Upper lobe of right lung (tissue), 1 donor: ENCODE measurements around the gene FIBCD1. TPM values are rescaled to one million over a fixed set of nuclear protein-coding genes. Genes with fewer than 3 reads are reported as not detected.
"Not testable (repeated sequence)": the region's sequence is repeated elsewhere in the genome, so short reads cannot be mapped to it uniquely, and the experiment has no call there.

ENCODE experiments used
- ATAC-seq: fragments of 200-7000 bp; cut with Tn5 transposase; one replicate; pipeline ENCODE4 v1.9.1; 2020; ENCODE audit warnings: mild to moderate bottlenecking, moderate library complexity
- DNase-seq: peaks from one replicate; pipeline ENCODE4 v3.0.0-alpha.2; 2020
- H3K27ac ChIP-seq: fragments of 200-600 bp; one replicate; pipeline ENCODE4 v1.8.0; 2022
- H3K27me3 ChIP-seq: fragments of 200-600 bp; one replicate; pipeline ENCODE4 v1.8.0; 2022; ENCODE audit warnings: mild to moderate bottlenecking
- H3K36me3 ChIP-seq: fragments of 200-600 bp; one replicate; pipeline ENCODE4 v1.8.0; 2022
- H3K4me1 ChIP-seq: fragments of 200-600 bp; one replicate; pipeline ENCODE4 v1.8.0; 2022
- H3K4me3 ChIP-seq: fragments of 200-600 bp; one replicate; pipeline ENCODE4 v1.8.0; 2022; ENCODE audit warnings: mild to moderate bottlenecking
- H3K9me3 ChIP-seq: fragments of 200-600 bp; one replicate; pipeline ENCODE4 v1.8.0; 2022
- intact Hi-C: fragments of 100-400 bp; cut with DNase I; formaldehyde crosslinking; loops from one replicate; pipeline ENCODE4 v1.11.0; 2022
- total RNA-seq: library from RNA; stranded (reverse); fragmentation: NEBNext Ultra II Directional; extraction: Animal tissue kit (Norgen Biotek cat#: 25700); gene quantifications from one replicate; pipeline ENCODE4 v1.2.1, GENCODE V29; 2021
- TF ChIP-seq, protein P1 (sequence below): fragments of 200-600 bp; IDR thresholded peaks from one replicate; pipeline ENCODE4 v1.8.0; 2022; ENCODE audit warnings: antibody characterized with exemption
- donor health status: DM: no; HTN: yes; CAD: no; lungs with severe emphysema.

FIBCD1 gene
- total RNA-seq, 1 donor from 2014 or later, result 2.7 TPM

DNA sequence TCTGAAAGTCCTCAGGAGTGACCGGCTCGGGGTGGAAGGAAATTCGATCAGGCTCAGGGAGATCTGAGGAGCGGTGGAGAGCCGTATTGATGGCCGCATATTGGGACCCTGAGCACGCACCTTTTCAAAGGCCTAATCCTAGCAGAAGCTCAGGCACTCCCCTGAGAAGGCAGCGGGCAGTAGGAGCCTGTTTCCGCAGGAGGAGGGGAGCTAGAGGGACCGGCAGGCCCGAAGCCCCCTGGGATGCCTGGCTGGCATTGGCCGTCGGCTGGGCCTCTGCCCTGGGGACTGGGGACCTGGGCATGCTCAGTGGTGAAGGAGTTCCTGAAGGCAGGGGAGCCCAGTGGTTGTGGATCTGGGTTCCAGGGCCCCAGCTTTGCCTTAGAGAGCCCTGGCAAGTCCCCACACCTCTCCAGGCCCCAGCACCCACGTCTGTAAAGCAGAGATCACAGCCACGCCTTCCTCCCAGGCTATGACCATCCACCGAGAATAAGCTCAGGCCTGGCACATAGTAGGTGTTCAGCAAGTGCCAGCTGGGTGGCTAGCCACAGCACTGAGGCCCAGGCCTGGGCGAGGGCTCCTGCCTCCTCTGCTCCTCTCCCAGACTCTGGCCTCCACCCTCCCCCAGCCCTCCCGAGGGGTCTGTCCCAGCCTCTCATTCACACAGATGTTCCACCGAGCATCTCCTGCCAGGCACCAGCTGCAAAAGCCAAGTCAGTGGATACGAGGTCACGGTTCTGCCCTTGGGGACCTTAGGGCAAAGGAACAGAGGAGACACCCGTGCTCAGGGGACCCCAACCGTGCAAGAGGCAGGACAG is 25.2 kb downstream of the FIBCD1 start:
- TF ChIP-seq, protein P1, sequence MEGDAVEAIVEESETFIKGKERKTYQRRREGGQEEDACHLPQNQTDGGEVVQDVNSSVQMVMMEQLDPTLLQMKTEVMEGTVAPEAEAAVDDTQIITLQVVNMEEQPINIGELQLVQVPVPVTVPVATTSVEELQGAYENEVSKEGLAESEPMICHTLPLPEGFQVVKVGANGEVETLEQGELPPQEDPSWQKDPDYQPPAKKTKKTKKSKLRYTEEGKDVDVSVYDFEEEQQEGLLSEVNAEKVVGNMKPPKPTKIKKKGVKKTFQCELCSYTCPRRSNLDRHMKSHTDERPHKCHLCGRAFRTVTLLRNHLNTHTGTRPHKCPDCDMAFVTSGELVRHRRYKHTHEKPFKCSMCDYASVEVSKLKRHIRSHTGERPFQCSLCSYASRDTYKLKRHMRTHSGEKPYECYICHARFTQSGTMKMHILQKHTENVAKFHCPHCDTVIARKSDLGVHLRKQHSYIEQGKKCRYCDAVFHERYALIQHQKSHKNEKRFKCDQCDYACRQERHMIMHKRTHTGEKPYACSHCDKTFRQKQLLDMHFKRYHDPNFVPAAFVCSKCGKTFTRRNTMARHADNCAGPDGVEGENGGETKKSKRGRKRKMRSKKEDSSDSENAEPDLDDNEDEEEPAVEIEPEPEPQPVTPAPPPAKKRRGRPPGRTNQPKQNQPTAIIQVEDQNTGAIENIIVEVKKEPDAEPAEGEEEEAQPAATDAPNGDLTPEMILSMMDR, result no peak
- H3K9me3 ChIP-seq, result no peaks in the 10 kb centered on the region
- intact Hi-C loops, result no loop called here
- no peaks in the 10 kb centered on the region for H3K27me3 ChIP-seq
- no peak for DNase-seq
- no peak for ATAC-seq
- H3K36me3 ChIP-seq, result no peaks in the 10 kb centered on the region
- H3K4me1 ChIP-seq, result no peaks in the 10 kb centered on the region
- H3K27ac ChIP-seq, result no peak overlapping the region
- H3K4me3 ChIP-seq, result no peak overlapping the region

DNA sequence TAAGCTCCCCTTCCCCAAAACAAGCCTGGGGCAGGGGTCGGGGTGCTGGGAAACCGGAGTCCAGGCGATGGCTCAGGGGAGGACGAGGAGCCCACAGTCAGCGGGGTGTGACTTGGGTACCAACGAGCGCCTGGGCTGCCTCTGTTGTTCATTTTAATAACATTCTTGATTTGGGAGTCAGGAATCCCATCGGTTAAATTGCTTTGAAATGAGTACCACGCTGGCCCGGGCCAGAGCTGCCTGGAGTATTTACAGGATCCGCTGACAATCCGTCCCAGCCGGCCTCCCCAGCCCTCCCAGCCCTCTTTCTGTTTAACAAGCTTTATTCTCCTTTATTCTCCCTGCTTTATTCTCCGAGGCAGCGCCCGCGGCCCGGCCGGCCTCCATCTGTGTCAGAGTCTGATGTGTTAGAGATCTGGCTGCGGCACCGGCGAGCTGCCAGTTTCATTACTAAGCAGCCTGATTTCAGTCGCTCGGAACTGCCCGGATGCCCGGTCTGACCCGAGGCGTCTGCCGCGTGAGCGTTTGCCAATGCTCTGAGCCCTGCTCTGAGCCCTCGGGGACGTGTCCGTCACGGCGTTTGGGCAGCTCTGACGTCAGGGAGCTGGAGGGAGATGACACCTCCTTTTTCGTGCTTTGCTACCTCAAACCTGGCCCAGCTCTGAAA is 26.0 kb downstream of the FIBCD1 start:
- no peaks in the 10 kb centered on the region for H3K9me3 ChIP-seq
- no peak overlapping the region for H3K4me3 ChIP-seq
- intact Hi-C loops, result no loop called here
- TF ChIP-seq, protein P1, result no peak
- no peaks in the 10 kb centered on the region for H3K27me3 ChIP-seq
- no peak overlapping the region for H3K27ac ChIP-seq
- DNase-seq (no peak), ATAC-seq (no peak)
- no peaks in the 10 kb centered on the region for H3K4me1 ChIP-seq
- H3K36me3 ChIP-seq, result no peaks in the 10 kb centered on the region

DNA sequence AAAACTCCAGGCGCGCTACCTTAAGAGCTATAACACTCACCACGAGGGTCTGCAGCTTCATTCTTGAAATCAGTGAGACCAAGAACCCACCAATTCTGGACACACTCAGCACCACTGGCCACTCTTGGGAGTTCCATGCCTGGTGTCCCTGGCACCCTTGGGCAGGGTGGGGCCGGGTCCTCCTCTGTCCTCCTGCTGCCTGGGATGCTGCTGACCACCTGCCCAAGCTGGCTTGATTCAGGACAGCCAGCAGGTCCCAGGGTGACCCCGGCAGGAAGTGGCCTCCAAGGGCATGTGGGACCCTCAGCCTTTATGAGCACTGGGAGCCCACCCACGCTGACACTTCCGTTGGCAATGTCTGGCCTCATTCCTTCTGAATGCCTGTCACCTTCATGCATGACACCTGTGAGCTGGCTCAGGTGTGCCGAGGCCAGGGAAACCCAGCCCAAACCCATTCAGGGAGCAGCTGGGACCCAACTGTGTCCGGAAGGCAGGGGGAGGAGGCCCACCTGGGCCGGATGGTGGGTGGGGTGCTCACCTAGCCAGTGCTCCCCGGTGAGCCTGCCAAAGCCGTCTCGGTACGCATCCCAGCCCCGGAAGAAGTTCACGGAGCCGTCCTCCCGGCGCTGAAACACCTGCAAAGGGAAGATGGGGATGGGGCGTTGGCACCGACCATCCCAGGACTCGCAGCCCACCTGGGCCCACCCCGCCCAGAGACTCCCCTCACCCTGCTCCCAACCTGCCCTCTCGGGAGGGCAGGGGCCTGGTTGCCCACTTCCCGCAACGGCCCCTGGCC is 27.6 kb downstream of the FIBCD1 start:
- H3K27ac ChIP-seq, result no peak overlapping the region
- TF ChIP-seq, protein P1, result no peak
- intact Hi-C loops, result no loop called here
- DNase-seq, result no peak
- no peaks in the 10 kb centered on the region for H3K4me1 ChIP-seq
- no peaks in the 10 kb centered on the region for H3K36me3 ChIP-seq
- H3K9me3 ChIP-seq, result no peaks in the 10 kb centered on the region
- no peak overlapping the region for H3K4me3 ChIP-seq
- H3K27me3 ChIP-seq, result no peaks in the 10 kb centered on the region
- no peak for ATAC-seq

DNA sequence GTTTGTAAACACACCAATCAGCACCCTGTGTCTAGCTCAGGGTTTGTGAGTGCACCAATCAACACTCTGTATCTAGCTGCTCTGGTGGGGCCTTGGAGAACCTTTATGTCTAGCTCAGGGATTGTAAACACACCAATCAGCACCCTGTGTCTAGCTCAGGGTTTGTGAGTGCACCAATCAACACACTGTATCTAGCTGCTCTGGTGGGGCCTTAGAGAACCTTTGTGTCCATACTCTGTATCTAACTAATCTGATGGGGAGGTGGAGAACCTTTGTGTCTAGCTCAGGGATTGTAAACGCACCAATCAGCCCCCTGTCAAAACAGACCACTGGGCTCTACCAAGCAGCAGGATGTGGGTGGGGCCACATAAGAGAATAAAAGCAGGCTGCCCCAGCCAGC is 28.4 kb downstream of the FIBCD1 start:
- DNase-seq, H3K4me1 ChIP-seq, H3K36me3 ChIP-seq, H3K4me3 ChIP-seq, ATAC-seq, intact Hi-C loops, H3K27me3 ChIP-seq, H3K27ac ChIP-seq, H3K9me3 ChIP-seq: not testable (repeated sequence)

DNA sequence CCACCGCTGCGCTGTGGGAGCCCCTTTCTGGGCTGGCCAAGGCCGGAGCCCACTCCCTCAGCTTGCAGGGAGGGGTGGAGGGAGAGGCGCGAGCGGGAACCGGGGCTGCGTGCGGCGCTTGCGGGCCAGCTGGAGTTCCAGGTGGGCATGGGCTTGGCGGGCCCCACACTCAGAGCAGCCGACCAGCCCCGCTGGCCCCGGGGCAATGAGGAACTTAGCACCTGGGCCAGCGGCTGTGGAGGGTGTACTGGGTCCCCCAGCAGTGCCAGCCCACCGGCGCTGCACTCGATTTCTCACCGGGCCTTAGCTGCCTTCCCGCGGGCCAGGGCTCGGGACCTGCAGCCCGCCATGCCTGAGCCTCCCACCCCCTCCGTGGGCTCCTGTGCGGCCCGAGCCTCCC is 29.0 kb downstream of the FIBCD1 start:
- H3K27ac ChIP-seq, H3K4me1 ChIP-seq, H3K4me3 ChIP-seq, H3K27me3 ChIP-seq, H3K9me3 ChIP-seq, intact Hi-C loops, DNase-seq, H3K36me3 ChIP-seq, ATAC-seq: not testable (repeated sequence)

DNA sequence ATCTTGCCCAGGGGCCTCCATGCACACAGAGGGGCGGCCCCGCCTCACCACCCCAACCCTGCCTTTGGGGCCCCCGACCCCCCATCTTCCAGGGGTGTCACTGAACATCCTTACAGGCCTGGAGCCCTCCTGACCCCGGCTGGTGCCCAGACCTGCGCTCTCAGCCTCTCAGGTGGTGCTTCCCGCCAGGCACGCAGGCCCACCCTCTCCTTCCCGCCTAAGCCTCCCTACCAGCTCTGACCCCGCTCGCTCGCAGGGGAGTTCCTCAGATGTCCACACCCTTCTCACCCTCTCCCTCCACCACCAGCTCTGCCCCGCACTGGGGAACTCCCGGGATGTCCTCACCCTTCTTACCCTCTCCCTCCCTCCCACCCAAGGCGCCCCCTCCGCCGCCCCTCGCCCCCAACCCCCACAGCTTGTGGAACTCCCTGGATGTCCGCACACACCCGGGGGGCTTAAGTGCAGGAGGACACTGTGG is 30.1 kb downstream of the FIBCD1 start:
- intact Hi-C loops, result no loop called here
- TF ChIP-seq, protein P1, result no peak
- no peak for DNase-seq
- no peaks in the 10 kb centered on the region for H3K9me3 ChIP-seq
- ATAC-seq, result no peak
- no peaks in the 10 kb centered on the region for H3K27me3 ChIP-seq
- no peaks in the 10 kb centered on the region for H3K36me3 ChIP-seq
- no peaks in the 10 kb centered on the region for H3K4me1 ChIP-seq
- H3K27ac ChIP-seq, result no peak overlapping the region
- H3K4me3 ChIP-seq, result no peak overlapping the region
